HepG2 (cell line): ENCODE results near the gene AUTS2. TPM values are rescaled to one million over a fixed set of nuclear protein-coding genes. Genes with fewer than 3 reads are reported as not detected.

Source experiments
- ATAC-seq: fragments of 200-7000 bp; cut with Tn5 transposase; 3 replicates; pipeline ENCODE4 v1.9.1; 2020; ENCODE audit warnings: mild to moderate bottlenecking, moderate library complexity
- BruUV-seq: library from RNA; stranded (reverse); fragments of 400-500 nt; replicated peaks from 2 replicates; lab custom pipeline; 2021; lab: Mats Ljungman, UMichigan
- CTCF ChIA-PET: fragments of 300-600 bp; formaldehyde crosslinking; extraction: SDS; loops from one replicate; lab custom pipeline; 2021; ENCODE audit warnings: low total read pairs, inconsistent platforms, low intra/inter-chr PET ratio; lab: Yijun Ruan, JAX
- POLR2A ChIA-PET: fragments of 350-600 bp; sonication (Branson Sonifier 250); formaldehyde crosslinking; loops from one replicate; lab custom pipeline; 2020; ENCODE audit warnings: antibody characterized with exemption, inconsistent platforms; lab: Yijun Ruan, JAX
- DNase-seq: peaks from one replicate; pipeline ENCODE4 v3.0.0-alpha.2; 2015; ENCODE audit warnings: low spot score
- FAIRE-seq: peaks from 3 replicates; lab custom pipeline; 2011; peaks lifted over from hg19 to GRCh38; lab: Jason Lieb, UNC
- H2AFZ ChIP-seq: one replicate; pipeline ENCODE4 v1.6.1; 2011; ENCODE audit warnings: low read length, inconsistent platforms
- H3K27ac ChIP-seq: fragments of 300-600 bp; 3 replicates; pipeline ENCODE4 v1.8.0; 2011; ENCODE audit warnings: mixed run types, mild to moderate bottlenecking, mixed read lengths, low read length, inconsistent platforms; ENCODE audit not compliant: insufficient read depth; ENCODE audit errors: extremely low read length
- H3K27me3 ChIP-seq, 2 experiments: fragments of 200-600 bp in 1 of 2; 2 replicates in 1 of 2; 3 replicates in 1 of 2; pipeline versions ENCODE4 v1.6.0 to v1.8.0; 2011; ENCODE audit warnings: low read length in 2 of 2, mild to moderate bottlenecking in 2 of 2, moderate library complexity in 2 of 2, inconsistent platforms in 1 of 2; ENCODE audit not compliant: insufficient read depth in 2 of 2, control insufficient read depth in 1 of 2
- H3K36me3 ChIP-seq, 2 experiments: fragments of 200-600 bp in 1 of 2; replicated peaks in 1 of 2; 2 replicates in 1 of 2; 3 replicates in 1 of 2; pipeline versions ENCODE4 v1.5.1 to v1.8.0; 2011; ENCODE audit warnings: low read length in 2 of 2, inconsistent platforms in 1 of 2; ENCODE audit not compliant: insufficient read depth in 2 of 2, control insufficient read depth in 1 of 2
- H3K4me1 ChIP-seq: 2 replicates; pipeline ENCODE4 v1.5.1; 2012; ENCODE audit warnings: low read length, inconsistent platforms; ENCODE audit not compliant: insufficient read depth
- H3K4me2 ChIP-seq: 2 replicates; pipeline ENCODE4 v1.6.0; 2011; ENCODE audit warnings: low read depth, low read length, inconsistent platforms
- H3K4me3 ChIP-seq, 3 experiments: fragments of 200-600 bp in 1 of 3; sonication (generic), shearing (Covaris generic) in 1 of 3; replicated peaks in 1 of 3; 2 replicates each; pipeline ENCODE4 v1.5.1; 2011 to 2016; ENCODE audit warnings: low read length in 3 of 3, inconsistent platforms in 2 of 3, low read depth in 2 of 3, mild to moderate bottlenecking in 2 of 3, control low read depth in 1 of 3, mixed read lengths in 1 of 3; ENCODE audit not compliant: insufficient read depth in 1 of 3
- H3K79me2 ChIP-seq: one replicate; pipeline ENCODE4 v1.6.1; 2011; ENCODE audit warnings: low read length, inconsistent platforms; ENCODE audit not compliant: insufficient read depth
- H3K9ac ChIP-seq: 2 replicates; pipeline ENCODE4 v1.6.0; 2011; ENCODE audit warnings: mild to moderate bottlenecking, low read depth, low read length, inconsistent platforms; ENCODE audit not compliant: insufficient read depth
- H3K9me3 ChIP-seq: 2 replicates; pipeline ENCODE4 v1.5.1; 2012; ENCODE audit warnings: mild to moderate bottlenecking, low read length
- H4K20me1 ChIP-seq: 2 replicates; pipeline ENCODE4 v1.6.0; 2011; ENCODE audit warnings: inconsistent platforms, mild to moderate bottlenecking, low read length, moderate library complexity; ENCODE audit not compliant: insufficient read depth
- ARID4A ChIP-seq: sonication (generic); formaldehyde crosslinking; IDR thresholded peaks from 2 replicates; pipeline ENCODE4 v1.5.0; 2020; ENCODE audit warnings: mild to moderate bottlenecking, missing genetic modification reagents, borderline replicate concordance
- GFI1 ChIP-seq: sonication (generic); formaldehyde crosslinking; IDR thresholded peaks from 2 replicates; pipeline ENCODE4 v1.5.0; 2020; ENCODE audit warnings: missing genetic modification reagents, mild to moderate bottlenecking, borderline replicate concordance
- GPBP1L1 ChIP-seq: sonication (generic); formaldehyde crosslinking; IDR thresholded peaks from 2 replicates; pipeline ENCODE4 v1.5.0; 2020; ENCODE audit warnings: mild to moderate bottlenecking, missing genetic modification reagents
- JUND ChIP-seq: sonication (generic); formaldehyde crosslinking; IDR thresholded peaks from 2 replicates; pipeline ENCODE4 v1.8.0; 2022; ENCODE audit warnings: mild to moderate bottlenecking, missing genetic modification reagents
- MEIS1 ChIP-seq: sonication (generic); formaldehyde crosslinking; IDR thresholded peaks from 2 replicates; pipeline ENCODE4 v1.9.0; 2021; ENCODE audit warnings: mild to moderate bottlenecking, missing genetic modification reagents, moderate library complexity, borderline replicate concordance
- PRPF4 ChIP-seq: fragments of 200-400 bp; formaldehyde crosslinking; IDR thresholded peaks from 2 replicates; pipeline ENCODE4 v1.6.1; 2016; ENCODE audit warnings: low read length, low read depth; ENCODE audit not compliant: poor library complexity, severe bottlenecking
- RBAK ChIP-seq: sonication (generic); formaldehyde crosslinking; IDR thresholded peaks from 2 replicates; pipeline ENCODE4 v1.5.1; 2020; ENCODE audit warnings: mild to moderate bottlenecking, missing genetic modification reagents
- RFXANK ChIP-seq: IDR thresholded peaks from 2 replicates; pipeline ENCODE4 v1.6.1; 2016
- YEATS4 ChIP-seq: sonication (generic); formaldehyde crosslinking; IDR thresholded peaks from 2 replicates; pipeline ENCODE4 v1.4.0; 2020; ENCODE audit warnings: missing genetic modification reagents, borderline replicate concordance
- ZC3H4 ChIP-seq: sonication (generic); formaldehyde crosslinking; IDR thresholded peaks from 2 replicates; pipeline ENCODE4 v1.4.0; 2020; ENCODE audit warnings: missing genetic modification reagents, borderline replicate concordance
- ZNF510 ChIP-seq: sonication (generic); formaldehyde crosslinking; IDR thresholded peaks from 2 replicates; pipeline ENCODE4 v1.4.0; 2020; ENCODE audit warnings: low read depth, mild to moderate bottlenecking, missing genetic modification reagents
- ZNF629 ChIP-seq: sonication (generic); formaldehyde crosslinking; conservative IDR thresholded peaks from 2 replicates; pipeline ENCODE4 v1.5.0; 2020; ENCODE audit warnings: missing genetic modification reagents
- WGBS: methylation state at CpG from one replicate; pipeline ENCODE4 v1.1.6; 2017; ENCODE audit warnings: low lambda C conversion rate; 5-methylcytosine and 5-hydroxymethylcytosine counted together
- in situ Hi-C: cut with HindIII; loops from 2 replicates; pipeline ENCODE4 v1.10.0; 2017; ENCODE audit warnings: low pct_unique_long_range_greater_than_20kb; ENCODE audit not compliant: extremely low pct_ligation_motif_present
- intact Hi-C: fragments of 100-400 bp; cut with micrococcal nuclease; formaldehyde crosslinking; loops from one replicate; pipeline ENCODE4 v1.10.0; 2022; ENCODE audit not compliant: unreplicated experiment
- polyA plus RNA-seq, 8 experiments: library from polyadenylated mRNA; depleted of rRNA in 3 of 8; stranded (reverse) in 7 of 8; unstranded in 1 of 8; fragments of >200 nt; fragmentation: Illumina TruSeq in 4 of 8; extraction: Trizol in 4 of 8; gene quantifications; 2 replicates each; pipeline versions ENCODE4 v1.2.1 to v1.2.3, GENCODE V29; 2011 to 2016; ENCODE audit warnings: low read depth in 4 of 8, missing spikeins in 1 of 8, mixed read lengths in 1 of 8; ENCODE audit not compliant: insufficient read depth in 1 of 8
- total RNA-seq, 5 experiments: library from RNA; depleted of rRNA; stranded (reverse); fragments of >200 nt; fragmentation: Illumina TruSeq; extraction: Trizol; gene quantifications; 2 replicates each; pipeline ENCODE4 v1.2.3, GENCODE V29; 2016; ENCODE audit warnings: low read depth in 1 of 5
- TF ChIP-seq, protein P1 (sequence below): sonication (generic); formaldehyde crosslinking; IDR thresholded peaks from 2 replicates; pipeline ENCODE4 v1.4.0; 2020; ENCODE audit warnings: mild to moderate bottlenecking, missing genetic modification reagents
- TF ChIP-seq, protein P2 (sequence below): sonication (generic); formaldehyde crosslinking; conservative IDR thresholded peaks from 2 replicates; pipeline ENCODE4 v1.4.0; 2020; ENCODE audit warnings: missing genetic modification reagents

Gene AUTS2
- total and polyA plus RNA-seq, 2 of the 13 experiments (the other 11 are each of a cell fraction or from before 2014, with no cell fraction given): 0.38 TPM; not detected in 1

- TF ChIP-seq GPBP1L1 (CRISPR knock-in tag): no peak
These were observed 348.6 kb downstream of the AUTS2 start (continued) for GRCh38 chr7:69946901-69947300.

DNA sequence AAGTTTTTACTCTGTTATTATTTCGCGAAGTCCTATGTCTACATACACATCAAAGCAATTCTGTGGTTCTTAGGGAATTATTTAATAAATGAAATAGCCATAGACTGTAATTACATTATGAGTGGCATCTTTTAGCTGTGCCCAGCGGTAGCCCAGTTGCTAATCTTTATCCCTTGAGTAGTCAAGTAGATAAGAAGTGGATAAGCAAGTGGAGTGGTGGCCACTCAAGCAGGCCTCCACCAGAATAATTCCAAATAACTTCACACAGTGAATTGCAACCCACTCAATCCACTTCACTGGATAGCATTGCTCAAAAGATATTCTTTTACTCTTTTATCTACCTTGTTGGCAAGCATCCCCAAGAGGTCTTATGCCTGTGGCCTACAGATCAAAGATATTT, 349.7 kb downstream of the AUTS2 start:
- Histone ChIP-seq H3K9ac (no peak overlapping the region), H3K27me3 (no peaks in the 10 kb centered on the region), H2AFZ (no peak overlapping the region), H3K9me3 (no peaks in the 10 kb centered on the region), H3K4me1 (no peaks in the 10 kb centered on the region), H3K36me3 (no peaks in the 10 kb centered on the region), H4K20me1 (no peaks in the 10 kb centered on the region), H3K79me2 (no peaks in the 10 kb centered on the region), H3K4me2 (no peak overlapping the region), H3K4me3 (no peak overlapping the region), H3K27ac (no peak overlapping the region)
- no peak for ATAC-seq
- CTCF ChIA-PET: no interaction called here
- in situ Hi-C loops: no loop called here
- BruUV-seq: no TSS peak
- POLR2A ChIA-PET: no interaction called here
- WGBS: 62% methylated on average over 3 of the region's 3 CpGs
- no peak for DNase-seq
- no peak for FAIRE-seq
- intact Hi-C loops: no loop called here
- no peak for TF ChIP-seq GFI1
- TF ChIP-seq ZC3H4: no peak
- TF ChIP-seq, protein P1, sequence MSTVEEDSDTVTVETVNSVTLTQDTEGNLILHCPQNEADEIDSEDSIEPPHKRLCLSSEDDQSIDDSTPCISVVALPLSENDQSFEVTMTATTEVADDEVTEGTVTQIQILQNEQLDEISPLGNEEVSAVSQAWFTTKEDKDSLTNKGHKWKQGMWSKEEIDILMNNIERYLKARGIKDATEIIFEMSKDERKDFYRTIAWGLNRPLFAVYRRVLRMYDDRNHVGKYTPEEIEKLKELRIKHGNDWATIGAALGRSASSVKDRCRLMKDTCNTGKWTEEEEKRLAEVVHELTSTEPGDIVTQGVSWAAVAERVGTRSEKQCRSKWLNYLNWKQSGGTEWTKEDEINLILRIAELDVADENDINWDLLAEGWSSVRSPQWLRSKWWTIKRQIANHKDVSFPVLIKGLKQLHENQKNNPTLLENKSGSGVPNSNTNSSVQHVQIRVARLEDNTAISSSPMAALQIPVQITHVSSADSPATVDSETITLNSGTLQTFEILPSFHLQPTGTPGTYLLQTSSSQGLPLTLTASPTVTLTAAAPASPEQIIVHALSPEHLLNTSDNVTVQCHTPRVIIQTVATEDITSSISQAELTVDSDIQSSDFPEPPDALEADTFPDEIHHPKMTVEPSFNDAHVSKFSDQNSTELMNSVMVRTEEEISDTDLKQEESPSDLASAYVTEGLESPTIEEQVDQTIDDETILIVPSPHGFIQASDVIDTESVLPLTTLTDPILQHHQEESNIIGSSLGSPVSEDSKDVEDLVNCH (CRISPR knock-in tag): no peak
- TF ChIP-seq MEIS1 (CRISPR knock-in tag): no peak
- no peak for TF ChIP-seq JUND (CRISPR knock-in tag)
- TF ChIP-seq RFXANK (CRISPR knock-in tag): no peak
- no peak for TF ChIP-seq RBAK (CRISPR knock-in tag)
- TF ChIP-seq PRPF4: no peak
- TF ChIP-seq YEATS4 (CRISPR knock-in tag): no peak
- no peak for TF ChIP-seq ARID4A (CRISPR knock-in tag)
- no peak for TF ChIP-seq ZNF629 (CRISPR knock-in tag)
- TF ChIP-seq, protein P2, sequence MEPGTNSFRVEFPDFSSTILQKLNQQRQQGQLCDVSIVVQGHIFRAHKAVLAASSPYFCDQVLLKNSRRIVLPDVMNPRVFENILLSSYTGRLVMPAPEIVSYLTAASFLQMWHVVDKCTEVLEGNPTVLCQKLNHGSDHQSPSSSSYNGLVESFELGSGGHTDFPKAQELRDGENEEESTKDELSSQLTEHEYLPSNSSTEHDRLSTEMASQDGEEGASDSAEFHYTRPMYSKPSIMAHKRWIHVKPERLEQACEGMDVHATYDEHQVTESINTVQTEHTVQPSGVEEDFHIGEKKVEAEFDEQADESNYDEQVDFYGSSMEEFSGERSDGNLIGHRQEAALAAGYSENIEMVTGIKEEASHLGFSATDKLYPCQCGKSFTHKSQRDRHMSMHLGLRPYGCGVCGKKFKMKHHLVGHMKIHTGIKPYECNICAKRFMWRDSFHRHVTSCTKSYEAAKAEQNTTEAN (CRISPR knock-in tag): no peak
- no peak for TF ChIP-seq ZNF510 (CRISPR knock-in tag)
